Nephron progenitor cell (in vitro differentiated cells): Measurements from ENCODE around the gene CTSC.

Source experiments
- DNase-seq: peaks from one replicate; pipeline ENCODE4 v3.0.0; 2021
- H3K27ac Mint-ChIP-seq: 2 replicates; pipeline ENCODE4 v1.8.0; 2021; ENCODE audit warnings: mild to moderate bottlenecking, moderate library complexity, mixed read lengths
- H3K27me3 Mint-ChIP-seq: 2 replicates; pipeline ENCODE4 v1.8.0; 2021; ENCODE audit warnings: mild to moderate bottlenecking, low read depth, mixed read lengths; ENCODE audit not compliant: poor library complexity
- H3K36me3 Mint-ChIP-seq: 2 replicates; pipeline ENCODE4 v1.8.0; 2021; ENCODE audit warnings: low read depth, mixed read lengths
- H3K4me1 Mint-ChIP-seq: 2 replicates; pipeline ENCODE4 v1.8.0; 2021; ENCODE audit warnings: mixed read lengths
- H3K4me3 Mint-ChIP-seq: 2 replicates; pipeline ENCODE4 v1.8.0; 2021; ENCODE audit warnings: mild to moderate bottlenecking, moderate library complexity, mixed read lengths
- H3K9me3 Mint-ChIP-seq: 2 replicates; pipeline ENCODE4 v1.8.0; 2021; ENCODE audit warnings: mild to moderate bottlenecking, moderate library complexity, mixed read lengths
- CTCF ChIP-seq: fragments of 200-600 bp; sonication (generic); IDR thresholded peaks from 2 replicates; pipeline ENCODE4 v1.5.0; 2021; ENCODE audit warnings: antibody characterized with exemption

CTSC gene

GRCh38 chr11:88304352-88304751, 33.2 kb downstream of the CTSC start:
- H3K27ac Mint-ChIP-seq, result no peak overlapping the region
- DNase-seq, result no peak
- no peaks in the 10 kb centered on the region for H3K27me3 Mint-ChIP-seq
- no peak overlapping the region for H3K4me3 Mint-ChIP-seq
- H3K9me3 Mint-ChIP-seq, result peaks cover 8% of the 10 kb centered on the region
- TF ChIP-seq CTCF, result no peak
- H3K36me3 Mint-ChIP-seq, result peaks cover 97% of the 10 kb centered on the region
- peaks cover 2% of the 10 kb centered on the region for H3K4me1 Mint-ChIP-seq

GRCh38 chr11:88303037-88303436, 34.5 kb downstream of the CTSC start:
- H3K27ac Mint-ChIP-seq, result no peak overlapping the region
- H3K27me3 Mint-ChIP-seq, result no peaks in the 10 kb centered on the region
- no peak for DNase-seq
- H3K36me3 Mint-ChIP-seq, result peaks cover 89% of the 10 kb centered on the region
- peaks cover 8% of the 10 kb centered on the region for H3K9me3 Mint-ChIP-seq
- no peak overlapping the region for H3K4me3 Mint-ChIP-seq
- TF ChIP-seq CTCF, result no peak
- H3K4me1 Mint-ChIP-seq, result peaks cover 15% of the 10 kb centered on the region

GRCh38 chr11:88301488-88302140, 35.9 kb downstream of the CTSC start:
- Mint-ChIP-seq H3K27me3 (no peaks in the 10 kb centered on the region), H3K27ac (peak overlapping the region; percentile 15), H3K4me1 (peaks cover 28% of the 10 kb centered on the region), H3K4me3 (no peak overlapping the region), H3K36me3 (peaks cover 80% of the 10 kb centered on the region), H3K9me3 (peaks cover 8% of the 10 kb centered on the region)
- TF ChIP-seq CTCF, result no peak
- DNase-seq, result no peak

- peaks cover 3% of the 10 kb centered on the region for H3K9me3 Mint-ChIP-seq
- H3K36me3 Mint-ChIP-seq, result peaks cover 76% of the 10 kb centered on the region
- no peak for DNase-seq
- peaks cover 28% of the 10 kb centered on the region for H3K4me1 Mint-ChIP-seq
- TF ChIP-seq CTCF, result no peak
- no peak overlapping the region for H3K27ac Mint-ChIP-seq
- H3K27me3 Mint-ChIP-seq, result no peaks in the 10 kb centered on the region
- no peak overlapping the region for H3K4me3 Mint-ChIP-seq
Observed at GRCh38 chr11:88300888-88301487, 36.5 kb downstream of the CTSC start.

- Mint-ChIP-seq H3K27ac (peak overlapping the region; percentile 78), H3K4me1 (peaks cover 28% of the 10 kb centered on the region), H3K36me3 (peaks cover 72% of the 10 kb centered on the region), H3K9me3 (no peaks in the 10 kb centered on the region), H3K4me3 (no peak overlapping the region), H3K27me3 (no peaks in the 10 kb centered on the region)
- no peak for DNase-seq
- no peak for TF ChIP-seq CTCF
Observed at GRCh38 chr11:88297863-88298262, 39.7 kb downstream of the CTSC start.

GRCh38 chr11:88297421-88297820, 40.1 kb downstream of the CTSC start:
- DNase-seq, result peak; percentile 10
- no peak overlapping the region for H3K4me3 Mint-ChIP-seq
- H3K9me3 Mint-ChIP-seq, result no peaks in the 10 kb centered on the region
- H3K27ac Mint-ChIP-seq, result peak overlapping the region; percentile 78
- H3K4me1 Mint-ChIP-seq, result peaks cover 28% of the 10 kb centered on the region
- TF ChIP-seq CTCF, result no peak
- no peaks in the 10 kb centered on the region for H3K27me3 Mint-ChIP-seq
- peaks cover 72% of the 10 kb centered on the region for H3K36me3 Mint-ChIP-seq
